ENCODE data around the gene OR3A3.
"Not testable (repeated sequence)": the region's sequence is repeated elsewhere in the genome, so short reads cannot be mapped to it uniquely, and the experiment has no call there.

Gene OR3A3

DNA sequence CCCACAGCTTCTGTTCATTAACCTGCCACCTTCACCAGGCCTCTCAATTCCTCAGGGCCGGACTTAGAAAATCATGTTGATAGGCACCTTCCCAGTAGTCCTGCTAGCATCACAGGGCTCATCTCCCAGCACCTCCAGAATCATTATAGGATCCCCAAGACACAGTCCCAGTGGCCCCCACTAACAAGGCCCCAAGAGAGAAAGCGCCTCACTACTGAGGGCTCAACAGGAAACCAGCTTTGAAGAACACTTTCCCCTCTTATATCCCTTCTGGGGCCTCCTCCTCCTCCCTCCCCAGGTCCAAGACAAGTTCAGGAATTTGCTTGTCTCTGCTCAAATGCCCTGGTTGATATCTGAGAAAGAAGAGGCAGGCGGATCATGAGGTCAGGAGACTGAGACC is at the start of gene OR3A3:
Gene OR3A3, plus strand, starts transcription at position 301 of the 400 bp plus-strand sequence.
- DNase-seq (ENCODE audit: low read depth in 2 of 2) = no peak

DNA sequence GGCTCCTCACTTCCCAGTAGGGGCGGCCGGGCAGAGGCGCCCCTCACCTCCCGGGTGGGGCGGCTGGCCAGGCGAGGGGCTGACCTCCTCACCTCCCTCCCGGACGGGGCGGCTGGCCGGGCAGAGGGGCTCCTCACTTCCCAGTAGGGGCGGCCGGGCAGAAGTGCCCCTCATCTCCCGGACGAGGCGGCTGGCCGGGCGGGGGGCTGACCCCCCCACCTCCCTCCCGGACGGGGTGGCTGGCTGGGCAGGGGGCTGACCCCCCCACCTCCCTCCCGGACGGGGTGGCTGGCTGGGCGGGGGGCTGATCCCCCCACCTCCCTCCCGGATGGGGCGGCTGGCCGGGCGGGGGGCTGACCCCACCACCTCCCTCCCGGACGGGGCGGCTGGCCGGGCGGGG is 40.0 kb upstream of the OR3A3 start:
- DNase-seq (ENCODE audit: low read depth in 2 of 2) = not testable (repeated sequence)

DNA sequence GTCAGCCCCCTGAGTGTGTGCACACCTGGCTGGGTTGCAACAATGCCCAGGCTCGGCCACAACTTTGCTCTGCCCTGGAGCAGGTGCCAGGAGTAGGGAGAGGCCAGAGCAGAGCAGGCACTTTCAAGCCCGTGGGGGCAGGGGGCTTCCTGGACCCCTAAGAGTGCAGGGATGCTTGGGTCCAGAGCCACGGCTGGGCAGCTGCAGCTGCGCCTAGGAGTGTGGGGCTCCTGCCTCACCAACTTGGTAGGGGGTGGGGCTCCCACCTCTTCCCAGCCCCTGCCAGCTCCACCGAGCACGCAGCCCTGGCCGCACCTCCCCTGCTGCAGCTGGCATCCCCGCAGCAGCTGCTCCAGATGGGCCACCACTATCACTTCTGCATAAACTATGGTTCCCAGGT is 32.8 kb upstream of the OR3A3 start:
- no peak for DNase-seq (ENCODE audit: low read depth in 2 of 2)

DNA sequence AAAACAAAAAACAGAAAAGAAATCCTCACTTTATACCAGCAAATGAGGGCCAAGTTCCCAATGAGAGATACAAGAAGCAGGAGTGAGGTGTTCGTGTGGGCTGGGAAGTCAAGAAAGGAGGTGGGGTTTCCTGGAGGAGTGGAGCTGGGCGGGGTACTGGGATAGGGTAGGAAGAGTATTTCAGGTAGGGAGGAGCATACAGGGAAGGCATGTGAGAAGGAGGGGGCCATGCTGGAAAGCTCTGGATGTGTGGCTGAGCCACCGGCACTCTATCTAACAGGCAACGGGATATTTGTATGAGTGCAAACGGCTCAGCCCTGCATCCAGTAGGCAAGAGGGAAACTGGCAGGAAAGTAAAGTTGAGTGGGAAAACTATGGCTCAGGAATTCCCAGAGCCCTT is 29.2 kb upstream of the OR3A3 start:
- DNase-seq (ENCODE audit: low read depth in 2 of 2) = no peak

DNA sequence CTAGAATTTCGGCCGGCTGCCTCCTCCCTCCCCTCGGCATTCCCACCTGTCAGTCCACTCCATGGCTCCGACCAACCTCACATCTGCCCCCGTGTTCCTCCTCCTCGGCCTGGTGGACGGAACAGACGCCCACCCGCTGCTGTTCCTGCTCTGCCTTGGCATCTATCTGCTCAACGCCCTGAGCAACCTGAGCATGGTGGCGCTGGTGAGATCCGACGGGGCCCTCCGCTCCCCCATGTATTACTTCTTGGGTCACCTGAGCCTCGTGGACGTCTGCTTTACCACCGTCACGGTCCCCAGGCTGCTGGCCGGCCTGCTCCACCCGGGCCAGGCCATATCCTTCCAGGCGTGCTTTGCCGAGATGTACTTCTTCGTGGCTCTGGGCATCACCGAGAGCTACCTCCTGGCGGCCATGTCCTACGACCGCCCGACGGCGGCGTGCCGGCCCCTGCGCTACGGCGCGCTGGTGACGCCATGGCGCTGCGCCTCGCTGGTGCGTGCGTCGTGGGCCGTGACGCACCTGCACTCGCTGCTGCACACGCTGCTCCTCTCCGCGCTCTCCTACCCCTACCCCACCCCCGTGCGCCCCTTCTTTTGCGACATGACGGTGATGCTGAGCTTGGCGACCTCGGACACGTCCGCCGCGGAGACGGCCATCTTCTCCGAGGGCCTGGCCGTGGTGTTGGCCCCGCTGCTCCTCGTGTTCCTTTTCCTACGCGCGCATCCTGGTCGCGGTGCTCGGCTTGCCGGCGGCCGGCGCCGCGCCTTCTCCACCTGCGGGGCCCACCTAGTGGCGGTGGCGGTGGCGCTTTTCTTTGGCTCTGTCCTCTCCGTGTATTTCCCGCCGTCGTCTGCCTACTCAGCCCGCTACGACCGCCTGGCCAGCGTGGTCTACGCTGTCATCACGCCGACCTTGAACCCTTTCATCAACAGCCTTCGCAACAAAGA is 25.0 kb upstream of the OR3A3 start, which contains the start of gene OR3A2:
Gene OR3A2, minus strand, starts transcription at position 440 of the 948 bp plus-strand sequence.
- peak in 1 of 2 donors; percentile 13 for DNase-seq (ENCODE audit: low read depth in 2 of 2)

DNA sequence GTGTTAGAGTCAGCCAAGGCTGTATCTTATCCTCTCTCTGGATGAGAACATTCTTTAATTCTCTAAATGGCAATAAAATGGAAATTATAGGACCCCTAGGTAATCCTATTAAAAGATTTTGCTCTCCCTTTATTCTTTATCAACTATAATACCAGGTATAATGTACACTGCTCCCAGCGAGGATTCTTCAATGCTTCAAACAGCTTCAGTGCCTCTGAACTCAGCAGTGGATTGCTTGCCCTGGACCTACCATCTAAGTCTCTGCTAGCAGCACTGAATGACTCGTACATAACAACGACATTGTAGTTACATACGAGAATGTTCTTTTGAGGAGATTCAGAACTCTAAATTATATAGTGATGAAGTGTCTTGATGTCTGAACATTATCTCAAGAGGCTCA is 21.4 kb upstream of the OR3A3 start:
- no peak for DNase-seq (ENCODE audit: low read depth in 2 of 2)

DNA sequence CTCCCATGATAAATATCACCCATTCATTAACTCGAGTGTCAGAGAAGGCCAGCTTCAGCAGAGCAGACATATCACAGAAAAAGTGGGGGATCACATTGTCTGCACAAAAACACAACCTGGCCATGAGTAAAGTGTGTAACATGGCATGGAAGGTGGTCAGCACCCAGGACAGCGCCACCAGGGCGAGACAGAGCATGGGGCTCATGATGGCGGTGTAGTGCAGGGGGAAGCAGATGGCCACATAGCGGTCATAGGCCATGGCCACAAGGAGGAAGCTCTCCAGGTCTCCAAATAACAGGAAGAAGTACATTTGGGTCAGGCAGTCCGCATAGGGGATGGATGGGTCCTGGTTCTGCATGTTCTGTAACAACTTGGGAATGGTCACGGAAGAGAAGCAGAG is 13.4 kb upstream of the OR3A3 start:
- DNase-seq (ENCODE audit: low read depth in 2 of 2) = not testable (repeated sequence)

DNA sequence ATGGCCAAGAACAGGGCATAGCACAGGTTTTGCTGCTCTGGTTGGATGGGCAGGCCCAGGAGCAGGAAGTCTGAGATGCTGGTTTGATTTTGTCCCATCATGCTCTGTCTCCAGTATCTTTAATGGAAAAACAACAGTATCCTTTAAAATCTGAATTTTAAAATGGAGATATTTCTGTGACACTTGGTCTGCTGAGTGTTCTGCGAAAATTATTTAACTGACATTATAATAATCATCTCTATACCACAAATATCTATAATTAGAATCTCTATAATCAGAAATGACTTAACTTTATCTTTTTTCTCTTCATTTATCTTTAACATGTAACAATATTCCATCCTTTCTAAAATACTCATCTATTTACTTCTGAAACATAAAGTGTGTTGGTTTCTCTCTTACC is 12.9 kb upstream of the OR3A3 start, which contains the start of gene OR1E1:
Gene OR1E1, minus strand, starts transcription at position 101 of the 400 bp plus-strand sequence. Its CDS starts 0 bp downstream, at position 101.
- DNase-seq (ENCODE audit: low read depth in 2 of 2) = no peak

DNA sequence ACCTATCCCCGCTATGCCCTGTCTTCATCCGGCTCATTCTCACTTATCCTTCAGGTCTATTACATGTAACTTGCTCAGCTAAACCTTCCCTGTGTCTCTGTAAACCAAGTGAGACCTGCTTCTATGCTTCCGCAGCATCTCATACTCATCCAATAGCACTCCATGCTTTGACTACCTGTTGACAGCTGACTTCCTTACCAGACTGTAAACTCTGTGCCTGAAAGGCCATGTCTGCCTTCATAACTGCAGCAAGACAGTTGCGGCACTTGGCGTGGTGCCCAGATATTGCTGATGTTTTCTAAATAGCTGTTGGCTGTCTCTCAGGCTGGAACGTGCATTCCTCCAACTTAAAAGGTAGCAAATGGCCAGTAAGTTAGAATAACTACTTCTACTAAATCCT is 11.1 kb upstream of the OR3A3 start:
- no peak for DNase-seq (ENCODE audit: low read depth in 2 of 2)

DNA sequence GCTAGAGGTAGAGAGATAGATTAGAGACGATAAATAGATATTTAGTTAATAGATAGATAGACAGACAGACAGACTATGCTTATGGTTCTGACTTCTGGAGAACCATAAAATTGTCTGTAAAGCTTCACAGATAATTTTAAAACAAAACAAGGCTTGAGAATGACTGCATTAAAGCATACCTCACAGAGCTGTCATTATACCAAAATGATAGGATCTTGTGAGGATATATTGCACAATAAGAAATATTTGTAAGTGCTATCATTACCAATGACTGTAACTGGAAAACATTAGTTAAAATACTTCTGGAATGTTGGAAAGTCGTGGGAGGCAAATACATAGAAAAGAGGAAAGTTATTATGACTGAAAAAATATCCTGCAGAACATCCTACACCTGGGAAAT is 9.4 kb upstream of the OR3A3 start:
- no peak for DNase-seq (ENCODE audit: low read depth in 2 of 2)

DNA sequence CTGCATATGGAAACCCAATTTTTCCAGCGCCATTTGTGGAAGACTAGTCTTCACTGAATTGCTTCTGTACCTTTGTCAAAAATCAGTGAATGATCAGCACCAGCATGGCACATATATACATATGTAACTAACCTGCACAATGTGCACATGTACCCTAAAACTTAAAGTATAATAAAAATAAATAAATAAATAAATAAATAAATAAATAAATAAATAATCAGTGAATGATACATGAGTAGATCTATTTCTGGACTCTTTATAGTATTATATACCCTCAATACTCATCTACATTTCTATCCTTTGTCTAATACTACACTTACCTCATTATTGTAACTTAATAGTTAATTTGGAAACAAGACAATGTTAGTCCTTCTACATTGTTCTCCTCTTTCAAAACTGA is 7.3 kb upstream of the OR3A3 start:
- DNase-seq (ENCODE audit: low read depth in 2 of 2) = not testable (repeated sequence)

DNA sequence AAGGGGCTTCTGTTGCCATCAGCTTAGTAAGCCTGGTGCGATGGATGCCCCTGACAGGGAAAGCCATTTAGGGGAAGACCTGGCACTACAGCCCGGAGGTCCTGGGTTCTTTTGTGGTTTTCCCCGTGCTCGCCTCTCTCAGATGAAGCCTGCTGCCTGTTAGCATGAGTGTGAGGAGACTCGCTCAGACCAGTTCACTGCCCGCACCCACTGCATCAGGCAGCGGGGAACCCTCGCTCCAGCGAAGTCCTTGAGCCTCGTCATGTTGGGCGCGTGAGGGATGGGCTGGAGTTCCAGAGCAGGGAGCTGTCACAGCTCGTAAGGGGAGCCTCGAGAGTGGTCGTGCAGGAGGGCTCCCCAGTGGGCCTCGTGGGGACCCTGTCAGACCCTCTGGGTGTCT is 1.0 kb downstream of the OR3A3 start:
- not testable (repeated sequence) for DNase-seq (ENCODE audit: low read depth in 2 of 2)

DNA sequence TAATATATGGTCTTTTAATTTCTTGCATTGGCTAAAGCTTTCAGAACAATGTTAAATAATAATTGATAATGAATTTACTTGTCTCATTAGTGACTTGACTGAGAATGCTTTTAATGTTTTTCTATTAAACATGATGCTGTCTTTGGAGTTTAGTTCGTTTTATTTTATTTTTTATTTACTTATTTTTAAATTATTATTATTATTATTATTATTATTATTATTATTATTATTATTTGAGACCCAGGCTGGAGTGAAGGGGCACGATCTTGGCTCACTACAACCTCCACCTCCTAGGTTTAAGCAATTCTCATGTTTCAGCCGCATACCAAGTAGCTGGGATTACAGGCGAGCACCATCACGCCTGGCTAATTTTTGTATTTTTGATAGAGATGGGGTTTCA is 4.4 kb downstream of the OR3A3 start:
- DNase-seq (ENCODE audit: low read depth in 2 of 2) = no peak

DNA sequence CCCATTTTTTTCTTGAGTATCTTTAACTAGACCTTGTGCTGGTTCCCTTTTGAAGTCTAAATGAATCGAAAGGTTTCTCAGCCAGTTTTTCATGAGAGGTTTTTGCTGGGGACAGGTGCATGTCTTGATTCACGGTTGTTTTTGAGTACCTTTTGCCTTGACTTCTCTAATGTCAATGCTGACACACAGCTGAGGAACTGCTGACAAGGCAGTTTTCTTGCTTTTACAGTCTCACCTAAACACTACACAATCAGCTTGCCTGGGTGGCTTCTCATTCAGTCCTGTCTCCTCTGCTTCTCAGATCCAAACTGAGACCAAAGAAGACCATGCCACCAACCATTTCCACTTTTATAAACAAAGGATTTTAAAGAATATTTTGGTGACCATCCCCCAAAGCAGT is 7.1 kb downstream of the OR3A3 start:
- no peak for DNase-seq (ENCODE audit: low read depth in 2 of 2)

DNA sequence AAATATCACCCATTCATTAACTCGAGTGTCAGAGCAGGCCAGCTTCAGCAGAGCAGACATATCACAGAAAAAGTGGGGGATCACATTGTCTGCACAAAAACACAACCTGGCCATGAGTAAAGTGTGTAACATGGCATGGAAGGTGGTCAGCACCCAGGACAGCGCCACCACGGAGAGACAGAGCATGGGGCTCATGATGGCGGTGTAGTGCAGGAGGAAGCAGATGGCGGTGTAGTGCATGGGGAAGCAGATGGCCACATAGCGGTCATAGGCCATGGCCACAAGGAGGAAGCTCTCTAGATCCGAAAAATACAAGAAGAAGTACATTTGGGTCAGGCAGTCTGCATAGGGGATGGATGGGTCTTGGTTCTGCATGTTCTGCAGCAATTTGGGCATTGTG is 22.0 kb downstream of the OR3A3 start:
- not testable (repeated sequence) for DNase-seq (ENCODE audit: low read depth in 2 of 2)

DNA sequence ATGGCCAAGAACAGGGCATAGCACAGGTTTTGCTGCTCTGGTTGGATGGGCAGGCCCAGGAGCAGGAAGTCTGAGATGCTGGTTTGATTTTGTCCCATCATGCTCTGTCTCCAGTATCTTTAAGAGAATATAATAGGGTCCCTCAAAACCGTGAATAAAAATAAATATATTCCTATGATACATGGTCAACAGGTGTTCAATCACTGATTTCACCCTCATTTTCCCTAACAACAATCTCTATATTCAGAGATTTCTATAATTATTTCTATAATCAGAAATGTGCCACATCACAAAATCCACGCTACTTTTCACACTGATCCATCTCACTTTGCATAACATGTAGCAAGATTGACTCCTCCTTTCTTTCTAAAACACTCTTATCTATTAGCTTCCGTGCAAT is 22.6 kb downstream of the OR3A3 start, which contains the start of gene OR1E2:
Gene OR1E2, minus strand, starts transcription at position 101 of the 400 bp plus-strand sequence. Its CDS starts 0 bp downstream, at position 101.
- no peak for DNase-seq (ENCODE audit: low read depth in 2 of 2)

DNA sequence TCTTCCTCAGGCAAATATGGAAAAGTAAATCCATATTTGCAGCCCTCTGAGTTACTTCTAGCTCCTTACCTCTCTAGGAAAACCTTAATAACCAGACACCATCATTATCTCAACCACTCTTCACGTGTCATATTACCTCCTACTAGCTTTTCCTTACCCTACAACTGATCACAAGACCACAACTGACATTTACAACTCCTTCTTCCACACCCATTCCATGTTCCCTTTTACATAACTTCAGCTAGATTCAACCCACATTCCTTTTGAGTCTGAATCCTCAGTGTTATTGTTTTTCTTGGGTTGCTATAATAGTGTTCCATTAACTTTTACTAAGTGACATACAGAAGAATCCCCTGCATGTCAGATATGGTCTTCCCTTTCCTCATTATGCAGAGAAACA is 27.2 kb downstream of the OR3A3 start:
- DNase-seq (ENCODE audit: low read depth in 2 of 2) = no peak

DNA sequence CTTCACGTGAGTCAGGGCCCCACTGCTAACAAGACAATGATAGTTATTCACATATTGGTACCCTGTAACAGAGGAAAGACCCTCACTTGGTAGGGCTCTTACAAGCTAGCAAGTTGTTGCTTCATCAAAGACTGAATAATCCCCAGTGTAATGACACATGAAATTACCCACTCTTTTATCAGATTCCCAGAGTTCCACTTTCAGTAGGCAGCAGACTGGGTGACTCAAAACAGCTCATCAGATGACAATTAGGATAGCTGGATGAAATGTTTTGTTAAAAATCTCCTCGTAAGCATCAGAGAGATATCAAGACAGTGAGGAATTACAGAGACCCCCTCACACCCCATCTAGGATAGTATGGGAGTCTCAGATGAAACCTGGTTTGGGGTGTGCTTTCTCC is 29.3 kb downstream of the OR3A3 start:
- DNase-seq (ENCODE audit: low read depth in 2 of 2) = no peak

DNA sequence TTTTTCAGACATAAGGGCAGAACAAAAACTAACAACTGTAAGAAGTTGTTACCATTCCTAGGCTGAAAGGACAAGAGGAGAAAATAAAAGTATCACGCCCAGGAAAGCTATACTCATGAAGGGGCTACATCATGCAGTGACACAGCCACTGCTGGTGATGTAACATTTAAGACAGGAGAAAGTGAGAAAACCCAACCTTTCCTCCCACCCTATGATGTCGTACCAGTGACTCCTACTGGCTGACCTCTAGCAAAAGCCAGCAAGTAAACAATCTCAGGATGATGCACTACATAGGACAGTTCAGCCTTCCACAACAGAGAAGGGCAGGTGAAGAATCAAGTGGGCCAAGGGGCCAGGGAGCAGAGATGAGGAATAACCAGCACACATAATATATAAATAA is 36.5 kb downstream of the OR3A3 start:
- no peak for DNase-seq (ENCODE audit: low read depth in 2 of 2)

DNA sequence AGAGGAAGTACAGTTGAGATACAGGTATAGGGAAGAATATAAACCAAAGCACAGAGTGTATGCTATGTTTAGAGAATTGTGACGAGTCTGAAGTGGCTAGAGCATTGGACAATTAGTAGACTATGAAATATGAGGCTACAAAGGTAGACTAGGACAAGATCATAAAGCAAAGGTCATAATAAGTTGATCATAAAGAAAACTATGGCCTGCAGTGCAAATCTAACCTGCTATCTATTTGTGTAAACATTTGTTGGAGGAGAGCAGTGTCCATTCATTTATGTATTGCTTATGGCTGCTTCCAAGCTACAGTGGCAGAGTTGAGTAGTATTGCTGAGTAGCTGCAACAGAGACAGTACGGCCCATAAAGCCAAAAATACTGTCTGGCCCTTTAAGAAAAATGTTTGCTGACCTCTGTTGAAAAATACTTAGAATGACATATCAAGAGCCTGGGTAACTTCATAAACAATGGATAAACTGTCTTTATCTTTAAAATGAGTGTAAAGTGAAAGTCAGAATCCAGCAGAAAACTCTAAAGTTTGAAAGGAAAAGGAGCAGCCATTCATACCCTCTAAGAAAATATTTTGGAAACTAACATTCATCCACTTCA is 37.0 kb downstream of the OR3A3 start:
- DNase-seq (ENCODE audit: low read depth in 2 of 2) = no peak

DNA sequence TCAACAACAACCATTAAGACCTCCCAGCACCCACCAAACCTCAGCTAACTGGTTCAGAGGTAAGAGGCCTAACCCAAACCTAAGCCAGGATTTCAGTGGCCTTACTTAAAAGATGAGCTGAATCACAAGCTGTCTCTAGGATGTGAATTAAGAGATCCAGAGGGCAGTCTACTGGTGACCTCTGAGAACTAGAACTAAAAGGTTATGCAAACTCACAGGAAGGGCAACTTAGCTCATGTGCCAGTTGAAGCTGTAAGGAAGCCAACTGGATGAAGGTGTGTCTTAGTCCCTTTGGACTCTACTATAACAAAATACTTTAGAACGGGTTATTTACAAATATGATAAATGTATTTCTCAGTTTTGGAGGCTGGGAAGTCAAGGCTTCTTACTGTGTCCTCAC is 55.2 kb downstream of the OR3A3 start:
- not testable (repeated sequence) for DNase-seq (ENCODE audit: low read depth in 2 of 2)

DNA sequence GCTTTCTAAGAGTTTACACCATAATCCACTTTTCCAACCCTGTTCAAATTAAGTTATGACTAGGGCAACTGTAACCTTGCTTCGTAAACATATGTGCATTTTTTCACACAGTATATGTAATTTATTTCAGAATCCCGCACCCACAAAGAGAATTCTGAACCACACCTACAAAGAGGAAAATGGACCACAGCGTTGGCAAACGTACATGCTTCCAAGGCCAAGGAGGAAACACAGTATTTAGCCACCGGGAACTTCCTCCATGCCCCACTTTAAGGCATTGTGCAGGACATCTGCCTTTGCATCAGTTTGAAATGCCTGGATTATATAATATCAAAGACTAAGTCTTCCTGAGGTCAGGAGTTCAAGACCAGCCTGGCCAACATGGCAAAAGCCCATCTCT is 58.4 kb downstream of the OR3A3 start:
- DNase-seq (ENCODE audit: low read depth in 2 of 2) = no peak

DNA sequence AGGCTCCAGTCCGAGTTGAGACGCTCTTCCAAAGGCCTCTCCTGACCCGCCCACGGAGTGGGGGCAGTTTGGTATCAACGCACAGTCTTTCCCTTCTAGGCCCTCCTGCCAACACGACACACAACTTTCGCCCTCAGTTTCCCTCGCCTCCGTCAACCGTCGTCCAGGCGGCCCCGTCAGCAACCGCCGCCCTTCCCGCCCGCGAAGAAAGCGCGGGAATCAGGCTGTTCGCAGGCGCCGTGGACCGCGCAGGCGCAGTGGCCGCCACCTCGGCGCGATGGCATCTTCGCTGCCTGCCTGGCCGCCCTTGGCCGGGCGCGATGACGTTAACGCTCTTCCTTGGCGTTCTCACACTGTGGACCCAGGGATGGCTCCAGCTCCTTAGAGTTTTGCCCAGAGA is 60.4 kb downstream of the OR3A3 start, which contains the start of gene SPATA22:
Gene SPATA22, minus strand, starts transcription at position 221 of the 400 bp plus-strand sequence. CDS start 2,494 bp downstream, outside the sequence.
- DNase-seq (ENCODE audit: low read depth in 2 of 2) = no peak

Measured in stimulated activated CD4-positive, alpha-beta T cell treated with anti-CD3 and anti-CD28 coated beads, Interleukin-1b, Interleukin-23, amount 100 ng/mL, for 4 hours (primary cell).